GM18520 (cell line): ENCODE data around the gene GCNA.
"Not testable (repeated sequence)": the region's sequence is repeated elsewhere in the genome, so short reads cannot be mapped to it uniquely, and the experiment has no call there.

ENCODE experiments used
- ATAC-seq: cut with Tn5 transposase; IDR thresholded peaks from one replicate; pipeline ENCODE4 v1.9.1; 2021; ENCODE audit not compliant: unreplicated experiment

Gene GCNA

GRCh38 chrX:71636438-71637252 lies 58.4 kb downstream of the GCNA start:
- no peak for ATAC-seq

GRCh38 chrX:71637253-71637618 lies 59.0 kb downstream of the GCNA start:
- no peak for ATAC-seq

GRCh38 chrX:71637848-71638247 lies 59.6 kb downstream of the GCNA start:
- no peak for ATAC-seq

GRCh38 chrX:71638409-71638808 lies 60.2 kb downstream of the GCNA start:
- no peak for ATAC-seq

GRCh38 chrX:71640002-71640401 lies 61.8 kb downstream of the GCNA start:
- no peak for ATAC-seq

- ATAC-seq, result not testable (repeated sequence)
Observed at GRCh38 chrX:71644406-71644805, 66.2 kb downstream of the GCNA start.

GRCh38 chrX:71650333-71650969 lies 72.2 kb downstream of the GCNA start:
- peak; percentile 83 for ATAC-seq

GRCh38 chrX:71652405-71652804 lies 74.2 kb downstream of the GCNA start:
- no peak for ATAC-seq

- ATAC-seq, result no peak
Observed at GRCh38 chrX:71653344-71653743, 75.1 kb downstream of the GCNA start.

- ATAC-seq, result no peak
Observed at GRCh38 chrX:71657267-71657666, 79.0 kb downstream of the GCNA start.

- no peak for ATAC-seq
Observed at GRCh38 chrX:71659342-71659741, 81.1 kb downstream of the GCNA start.

- no peak for ATAC-seq
Observed at GRCh38 chrX:71659959-71660358, 81.7 kb downstream of the GCNA start.

GRCh38 chrX:71660562-71661416 lies 82.6 kb downstream of the GCNA start:
- no peak for ATAC-seq

GRCh38 chrX:71661919-71662318 lies 83.7 kb downstream of the GCNA start:
- no peak for ATAC-seq

- not testable (repeated sequence) for ATAC-seq
Observed at GRCh38 chrX:71662654-71663053, 84.4 kb downstream of the GCNA start.
